ENCODE data around the gene UBASH3A. TPM values are rescaled to one million over a fixed set of nuclear protein-coding genes. Genes with fewer than 3 reads are reported as not detected.

The UBASH3A gene
- total RNA-seq, 2 donors from 2014 or later: 0.93 to 1.5 TPM

DNA sequence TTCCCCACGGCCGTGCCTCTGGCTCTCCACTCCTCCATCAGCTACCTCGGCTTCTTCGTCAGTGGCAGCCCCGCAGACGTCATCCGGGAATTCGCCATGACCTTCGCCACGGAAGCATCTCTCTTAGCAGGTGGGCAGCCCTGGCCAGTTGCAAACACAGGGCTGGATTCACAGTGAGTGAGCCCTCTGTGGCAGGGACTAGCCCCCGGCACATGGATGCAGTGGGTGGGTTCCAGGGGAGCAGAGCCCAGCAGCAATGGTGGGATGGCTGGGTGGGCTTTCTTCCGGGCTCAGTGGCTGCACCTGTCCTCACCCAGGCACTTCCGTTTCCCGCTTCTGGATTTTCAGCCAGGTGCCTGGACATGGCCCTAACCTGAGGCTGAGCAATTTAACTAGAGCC lies 9.4 kb downstream of the UBASH3A start:
- Histone ChIP-seq H3K4me1 (no peaks in the 10 kb centered on the region), H3K27me3 (no peaks in the 10 kb centered on the region), H3K36me3 (no peaks in the 10 kb centered on the region), H3K4me3 (no peak overlapping the region), H3K27ac (no peak overlapping the region), H3K9ac (ENCODE audit: low read depth in 2 of 2, low read length in 2 of 2) (no peak overlapping the region), H3K9me3 (no peaks in the 10 kb centered on the region)
- TF ChIP-seq, protein P1, sequence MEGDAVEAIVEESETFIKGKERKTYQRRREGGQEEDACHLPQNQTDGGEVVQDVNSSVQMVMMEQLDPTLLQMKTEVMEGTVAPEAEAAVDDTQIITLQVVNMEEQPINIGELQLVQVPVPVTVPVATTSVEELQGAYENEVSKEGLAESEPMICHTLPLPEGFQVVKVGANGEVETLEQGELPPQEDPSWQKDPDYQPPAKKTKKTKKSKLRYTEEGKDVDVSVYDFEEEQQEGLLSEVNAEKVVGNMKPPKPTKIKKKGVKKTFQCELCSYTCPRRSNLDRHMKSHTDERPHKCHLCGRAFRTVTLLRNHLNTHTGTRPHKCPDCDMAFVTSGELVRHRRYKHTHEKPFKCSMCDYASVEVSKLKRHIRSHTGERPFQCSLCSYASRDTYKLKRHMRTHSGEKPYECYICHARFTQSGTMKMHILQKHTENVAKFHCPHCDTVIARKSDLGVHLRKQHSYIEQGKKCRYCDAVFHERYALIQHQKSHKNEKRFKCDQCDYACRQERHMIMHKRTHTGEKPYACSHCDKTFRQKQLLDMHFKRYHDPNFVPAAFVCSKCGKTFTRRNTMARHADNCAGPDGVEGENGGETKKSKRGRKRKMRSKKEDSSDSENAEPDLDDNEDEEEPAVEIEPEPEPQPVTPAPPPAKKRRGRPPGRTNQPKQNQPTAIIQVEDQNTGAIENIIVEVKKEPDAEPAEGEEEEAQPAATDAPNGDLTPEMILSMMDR (IDR thresholded peaks at IDR 0.05): no peak
- intact Hi-C loops (cut with DNase I): no loop called here
- no peak for DNase-seq

DNA sequence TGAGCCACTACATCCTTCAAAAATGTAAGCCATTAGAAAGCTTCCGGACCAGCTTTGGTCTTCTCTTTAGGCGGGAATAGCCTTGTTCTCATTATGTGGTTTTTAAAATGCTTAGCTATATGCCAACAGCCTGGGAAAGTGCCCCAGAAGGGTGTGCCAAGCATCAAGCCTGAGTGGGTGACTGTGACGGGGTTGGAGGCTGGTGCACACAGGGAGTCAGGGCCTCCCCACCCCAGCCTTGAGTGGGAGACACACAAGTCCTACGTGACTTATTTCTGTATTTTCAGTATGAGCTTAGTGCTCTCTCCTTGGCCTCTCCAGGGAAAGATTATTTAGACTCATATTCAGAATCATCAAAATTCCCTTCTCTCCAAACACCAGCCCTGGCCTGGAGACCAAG lies 9.8 kb downstream of the UBASH3A start:
- Histone ChIP-seq H3K27ac (no peak overlapping the region), H3K27me3 (no peaks in the 10 kb centered on the region), H3K36me3 (no peaks in the 10 kb centered on the region), H3K4me1 (no peaks in the 10 kb centered on the region), H3K9ac (ENCODE audit: low read depth in 2 of 2, low read length in 2 of 2) (no peak overlapping the region), H3K9me3 (no peaks in the 10 kb centered on the region), H3K4me3 (no peak overlapping the region)
- DNase-seq: no peak
- TF ChIP-seq, protein P1 (IDR thresholded peaks at IDR 0.05): no peak
- intact Hi-C loops (cut with DNase I): no loop called here

DNA sequence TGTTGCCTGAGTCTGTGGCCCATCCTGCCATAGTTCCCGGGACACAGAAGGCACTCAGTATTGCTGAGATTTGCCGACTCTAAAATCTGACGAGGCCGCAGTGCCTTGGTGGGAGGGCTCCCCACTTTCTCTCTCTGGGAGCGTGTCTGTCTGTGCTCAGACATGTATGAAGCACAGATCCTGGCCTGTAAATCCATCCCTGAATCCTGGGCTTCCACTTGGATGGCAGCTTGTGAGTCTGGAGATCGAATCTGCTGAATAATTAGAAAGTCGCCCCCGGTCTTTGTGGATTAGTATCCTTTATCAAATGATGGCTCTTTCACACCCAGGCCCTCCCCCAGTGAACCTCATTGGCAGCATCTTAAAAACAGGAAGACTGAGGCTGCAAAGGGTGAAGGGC lies 10.4 kb downstream of the UBASH3A start:
- H3K4me3 ChIP-seq: no peak overlapping the region
- no peaks in the 10 kb centered on the region for H3K27me3 ChIP-seq
- H3K4me1 ChIP-seq: no peaks in the 10 kb centered on the region
- intact Hi-C loops (cut with DNase I): no loop called here
- H3K36me3 ChIP-seq: no peaks in the 10 kb centered on the region
- no peaks in the 10 kb centered on the region for H3K9me3 ChIP-seq
- TF ChIP-seq, protein P1 (IDR thresholded peaks at IDR 0.05): no peak
- DNase-seq: no peak
- no peak overlapping the region for H3K9ac ChIP-seq (ENCODE audit: low read depth in 2 of 2, low read length in 2 of 2)
- no peak overlapping the region for H3K27ac ChIP-seq

DNA sequence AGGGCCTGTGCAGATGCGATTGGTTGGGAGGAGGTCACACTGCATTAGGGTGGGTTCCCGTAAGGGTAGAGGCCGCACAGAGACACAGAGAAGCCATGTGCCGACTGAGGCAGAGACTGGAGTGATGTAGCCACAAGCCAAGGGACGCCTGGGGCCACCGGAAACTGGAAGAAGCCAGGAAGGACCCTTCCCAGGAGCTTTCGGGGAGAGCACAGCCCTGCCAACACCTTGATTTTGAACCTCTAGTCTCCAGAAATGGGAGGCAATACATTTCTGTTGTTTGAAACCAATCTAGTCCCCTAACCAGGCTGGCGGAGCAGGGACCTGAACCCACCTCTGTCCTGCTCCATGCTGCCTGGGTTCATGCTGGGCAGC lies 10.8 kb downstream of the UBASH3A start:
- H3K9me3 ChIP-seq: no peaks in the 10 kb centered on the region
- intact Hi-C loops (cut with DNase I): no loop called here
- H3K9ac ChIP-seq (ENCODE audit: low read depth in 2 of 2, low read length in 2 of 2): no peak overlapping the region
- no peak overlapping the region for H3K4me3 ChIP-seq
- H3K27ac ChIP-seq: no peak overlapping the region
- H3K36me3 ChIP-seq: no peaks in the 10 kb centered on the region
- TF ChIP-seq, protein P1 (IDR thresholded peaks at IDR 0.05): no peak
- H3K27me3 ChIP-seq: no peaks in the 10 kb centered on the region
- no peak for DNase-seq
- no peaks in the 10 kb centered on the region for H3K4me1 ChIP-seq

DNA sequence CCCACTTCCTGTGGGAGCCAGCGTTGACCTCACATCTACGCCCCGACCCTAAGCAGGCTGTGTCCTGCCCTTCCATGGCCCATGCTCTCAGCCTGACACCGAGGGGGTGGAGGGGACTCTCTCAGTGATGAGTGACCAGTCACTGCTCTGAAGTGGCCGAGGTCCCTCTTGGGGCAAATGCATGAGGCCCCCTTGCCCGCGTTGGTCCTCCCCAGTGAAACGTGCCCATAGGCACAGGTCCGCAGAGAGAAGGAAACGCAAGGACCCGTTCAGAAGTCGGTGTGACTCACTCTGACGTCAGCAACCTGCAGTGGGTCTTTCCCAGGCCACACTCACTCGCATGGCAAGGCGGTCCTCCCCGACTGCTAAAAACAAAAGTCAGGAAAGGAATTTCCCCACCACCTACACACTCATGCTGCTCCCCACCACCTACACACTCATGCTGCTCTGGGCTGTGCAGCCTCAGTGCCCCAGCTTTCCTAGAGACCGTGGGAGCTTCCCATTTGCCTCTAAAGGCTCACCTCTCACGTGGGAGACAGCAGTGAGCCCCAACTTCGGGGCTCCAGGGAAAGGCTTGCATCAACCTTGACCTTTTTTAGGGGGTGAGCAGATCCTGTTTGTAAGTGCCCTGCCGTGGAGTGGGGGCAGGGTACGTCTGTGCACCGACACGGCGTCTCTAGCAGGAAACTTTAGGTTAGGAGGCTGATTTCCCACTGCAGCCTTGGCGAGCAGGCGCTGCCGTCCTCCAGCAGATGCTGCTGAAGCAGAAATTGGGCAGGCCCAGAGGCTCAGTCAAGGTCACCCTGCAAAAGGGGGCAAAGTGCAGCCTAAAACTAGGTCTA lies 11.4 kb downstream of the UBASH3A start:
- intact Hi-C loops (cut with DNase I): no loop called here
- Histone ChIP-seq H3K9me3 (no peaks in the 10 kb centered on the region), H3K36me3 (no peaks in the 10 kb centered on the region), H3K27ac (no peak overlapping the region), H3K4me3 (no peak overlapping the region), H3K4me1 (no peaks in the 10 kb centered on the region), H3K9ac (ENCODE audit: low read depth in 2 of 2, low read length in 2 of 2) (no peak overlapping the region), H3K27me3 (no peaks in the 10 kb centered on the region)
- TF ChIP-seq, protein P1 (IDR thresholded peaks at IDR 0.05): no peak
- no peak for DNase-seq
